Measurements from ENCODE around the gene ATAD3C.
"Not testable (repeated sequence)": the region's sequence is repeated elsewhere in the genome, so short reads cannot be mapped to it uniquely, and the experiment has no call there.

- not testable (repeated sequence) for TF ChIP-seq POLR2A, CTCF (IDR thresholded peaks at IDR 0.05)
These were observed 46.0 kb downstream of the ATAD3C start for GRCh38 chr1:1495461-1495975.

Measured in heart left ventricle (tissue), 13 donors.